Neural cell (in vitro differentiated cells): Measurements from ENCODE around the gene PTK6.

Experiments
- CTCF ChIP-seq: fragments of 450-650 bp; IDR thresholded peaks from 2 replicates; pipeline ENCODE4 v1.5.1; 2014; ENCODE audit warnings: antibody characterized with exemption, mild to moderate bottlenecking, moderate library complexity; ENCODE audit not compliant: poor library complexity, severe bottlenecking
- EP300 ChIP-seq: fragments of 450-650 bp; conservative IDR thresholded peaks from 2 replicates; pipeline ENCODE4 v1.6.1; 2014; ENCODE audit warnings: antibody characterized with exemption, mild to moderate bottlenecking, moderate library complexity; ENCODE audit not compliant: poor library complexity, severe bottlenecking
- EZH2 ChIP-seq: fragments of 200-600, 300-800 bp; shearing (Covaris generic), sonication (generic); IDR thresholded peaks from 2 replicates; pipeline ENCODE4 v1.6.1; 2014; ENCODE audit warnings: antibody characterized with exemption, low read length, borderline replicate concordance, mild to moderate bottlenecking; ENCODE audit not compliant: insufficient read depth, poor library complexity, severe bottlenecking
- POLR2AphosphoS5 ChIP-seq: IDR thresholded peaks from 2 replicates; pipeline ENCODE4 v1.6.1; 2012
- RAD21 ChIP-seq: fragments of 450-650 bp; conservative IDR thresholded peaks from 2 replicates; pipeline ENCODE4 v1.6.1; 2014; ENCODE audit warnings: antibody characterized with exemption, mild to moderate bottlenecking, moderate library complexity
- REST ChIP-seq: IDR thresholded peaks from 2 replicates; pipeline ENCODE4 v1.6.1; 2012; ENCODE audit warnings: borderline replicate concordance
- SMC3 ChIP-seq: fragments of 450-650 bp; conservative IDR thresholded peaks from 2 replicates; pipeline ENCODE4 v1.6.1; 2014; ENCODE audit warnings: antibody characterized with exemption, mild to moderate bottlenecking, moderate library complexity; ENCODE audit not compliant: poor library complexity
- TAF1 ChIP-seq: IDR thresholded peaks from 2 replicates; pipeline ENCODE4 v1.6.1; 2012; ENCODE audit warnings: low read depth

GRCh38 chr20:63566395-63567135, 29.4 kb upstream of the PTK6 start:
- TF ChIP-seq EZH2 (no peak), CTCF (no peak), EP300 (no peak), REST (no peak), POLR2AphosphoS5 (no peak), SMC3 (no peak), TAF1 (no peak), RAD21 (no peak)
